MM.1S (cell line): Measurements from ENCODE around the gene ORAI2.

Source experiments
- DNase-seq: peaks from one replicate; pipeline ENCODE4 v3.0.0-alpha.2; 2015
- H2AFZ ChIP-seq: fragments of 300-600 bp; sonication (generic); 2 replicates; pipeline ENCODE4 v1.6.0; 2016; ENCODE audit warnings: antibody characterized with exemption, low read length
- H3F3A ChIP-seq: fragments of 300-600 bp; sonication (generic); 2 replicates; pipeline ENCODE4 v1.6.1; 2016; ENCODE audit warnings: mild to moderate bottlenecking, antibody characterized with exemption, low read length, moderate library complexity, mixed read lengths; ENCODE audit not compliant: insufficient read depth
- H3K27ac ChIP-seq: fragments of 300-600 bp; sonication (generic); 2 replicates; pipeline ENCODE4 v1.5.1; 2016; ENCODE audit warnings: mild to moderate bottlenecking, low read length
- H3K27me3 ChIP-seq: fragments of 300-600 bp; sonication (generic); replicated peaks from 2 replicates; pipeline ENCODE4 v1.6.0; 2016; ENCODE audit warnings: low read length; ENCODE audit not compliant: insufficient read depth
- H3K36me3 ChIP-seq: fragments of 300-600 bp; sonication (generic); replicated peaks from 2 replicates; pipeline ENCODE4 v1.6.1; 2016; ENCODE audit warnings: mild to moderate bottlenecking, low read length, mixed read lengths; ENCODE audit not compliant: insufficient read depth
- H3K4me1 ChIP-seq: fragments of 300-600 bp; sonication (generic); 2 replicates; pipeline ENCODE4 v1.6.1; 2016; ENCODE audit warnings: low read length, mixed read lengths
- H3K4me2 ChIP-seq: fragments of 300-600 bp; sonication (generic); 2 replicates; pipeline ENCODE4 v1.6.0; 2016; ENCODE audit warnings: low read depth, low read length
- H3K4me3 ChIP-seq: fragments of 300-600 bp; sonication (generic); 2 replicates; pipeline ENCODE4 v1.5.1; 2016; ENCODE audit warnings: low read length, mixed read lengths
- H3K79me2 ChIP-seq: fragments of 300-600 bp; sonication (generic); 2 replicates; pipeline ENCODE4 v1.6.1; 2016; ENCODE audit warnings: mixed run types, low read length, mixed read lengths
- H3K9ac ChIP-seq: fragments of 300-600 bp; sonication (generic); 2 replicates; pipeline ENCODE4 v1.6.1; 2016; ENCODE audit warnings: low read length, mixed read lengths
- H3K9me2 ChIP-seq: fragments of 300-600 bp; sonication (generic); replicated peaks from 2 replicates; pipeline ENCODE4 v1.6.1; 2016; ENCODE audit warnings: mild to moderate bottlenecking, low read length, mixed read lengths; ENCODE audit not compliant: insufficient read depth
- H3K9me3 ChIP-seq: fragments of 300-600 bp; sonication (generic); replicated peaks from 2 replicates; pipeline ENCODE4 v1.6.1; 2016; ENCODE audit warnings: mild to moderate bottlenecking, low read length, mixed read lengths; ENCODE audit not compliant: insufficient read depth
- H4K20me1 ChIP-seq: fragments of 300-600 bp; sonication (generic); 2 replicates; pipeline ENCODE4 v1.6.1; 2016; ENCODE audit warnings: mild to moderate bottlenecking, low read length, moderate library complexity, mixed read lengths; ENCODE audit not compliant: insufficient read depth
- CTCF ChIP-seq: fragments of 300-600 bp; sonication (generic); IDR thresholded peaks from 2 replicates; pipeline ENCODE4 v1.5.1; 2016; ENCODE audit warnings: antibody characterized with exemption, low read length, mixed read lengths
- EZH2 ChIP-seq: fragments of 300-600 bp; sonication (generic); optimal IDR thresholded peaks from 2 replicates; pipeline ENCODE3; 2017; ENCODE audit warnings: low read depth, mild to moderate bottlenecking, antibody characterized with exemption, low read length, mixed read lengths
- EZH2phosphoT487 ChIP-seq: fragments of 300-600 bp; sonication (generic); IDR thresholded peaks from 2 replicates; pipeline ENCODE4 v1.6.1; 2018; ENCODE audit warnings: antibody characterized with exemption, low read length

Gene ORAI2

GRCh38 chr7:102468478-102469350 is 35.3 kb downstream of the ORAI2 start:
- Histone ChIP-seq H3K4me3 (no peak overlapping the region), H3K9me2 (no peaks in the 10 kb centered on the region), H3K36me3 (no peaks in the 10 kb centered on the region; the same call in 1 of the 2 replicates), H3K9ac (no peak overlapping the region), H3K4me2 (no peak overlapping the region), H2AFZ (no peak overlapping the region), H3F3A (peaks cover 11% of the 10 kb centered on the region), H3K27me3 (no peaks in the 10 kb centered on the region), H3K27ac (no peak overlapping the region), H4K20me1 (no peaks in the 10 kb centered on the region), H3K4me1 (peaks cover 6% of the 10 kb centered on the region; the same call in 1 of the 2 replicates), H3K9me3 (no peaks in the 10 kb centered on the region), H3K79me2 (peaks cover 75% of the 10 kb centered on the region)
- TF ChIP-seq CTCF (no peak), EZH2 (no peak), EZH2phosphoT487 (no peak)
- DNase-seq: peak; percentile 2

GRCh38 chr7:102469351-102469971 is 36.1 kb downstream of the ORAI2 start:
- Histone ChIP-seq H4K20me1 (no peaks in the 10 kb centered on the region), H3K27me3 (no peaks in the 10 kb centered on the region), H3K36me3 (no peaks in the 10 kb centered on the region; the same call in 1 of the 2 replicates), H3K9ac (no peak overlapping the region), H3K9me3 (no peaks in the 10 kb centered on the region), H3F3A (peaks cover 11% of the 10 kb centered on the region), H3K4me3 (no peak overlapping the region), H3K4me2 (no peak overlapping the region), H3K9me2 (no peaks in the 10 kb centered on the region), H2AFZ (no peak overlapping the region), H3K4me1 (0 out of 2 replicates have a peak, but pooled peaks cover 5% of the 10 kb centered on the region), H3K27ac (no peak overlapping the region), H3K79me2 (peaks cover 70% of the 10 kb centered on the region)
- no peak for TF ChIP-seq CTCF
- TF ChIP-seq EZH2phosphoT487: no peak
- no peak for TF ChIP-seq EZH2
- DNase-seq: peak; percentile 4

- Histone ChIP-seq H2AFZ (no peak overlapping the region), H3K4me3 (no peak overlapping the region), H3K4me1 (0 out of 2 replicates have a peak, but pooled peaks cover 5% of the 10 kb centered on the region), H3K9me3 (no peaks in the 10 kb centered on the region), H3K9me2 (no peaks in the 10 kb centered on the region), H3F3A (peaks cover 10% of the 10 kb centered on the region), H3K27me3 (no peaks in the 10 kb centered on the region), H3K9ac (no peak overlapping the region), H3K4me2 (no peak overlapping the region), H3K36me3 (no peaks in the 10 kb centered on the region; the same call in 1 of the 2 replicates), H3K27ac (no peak overlapping the region), H4K20me1 (no peaks in the 10 kb centered on the region), H3K79me2 (peaks cover 64% of the 10 kb centered on the region)
- peak; percentile 3 for DNase-seq
- TF ChIP-seq CTCF (no peak), EZH2phosphoT487 (no peak), EZH2 (no peak)
Measured at GRCh38 chr7:102469972-102470825, 36.8 kb downstream of the ORAI2 start.
